Islet precursor cell (in vitro differentiated cells): Measurements from ENCODE around the gene SLC22A13.
"Not testable (repeated sequence)": the region's sequence is repeated elsewhere in the genome, so short reads cannot be mapped to it uniquely, and the experiment has no call there.

Experiments
- DNase-seq: peaks from one replicate; pipeline ENCODE4 v3.0.0-alpha.2; 2018

The SLC22A13 gene

DNA sequence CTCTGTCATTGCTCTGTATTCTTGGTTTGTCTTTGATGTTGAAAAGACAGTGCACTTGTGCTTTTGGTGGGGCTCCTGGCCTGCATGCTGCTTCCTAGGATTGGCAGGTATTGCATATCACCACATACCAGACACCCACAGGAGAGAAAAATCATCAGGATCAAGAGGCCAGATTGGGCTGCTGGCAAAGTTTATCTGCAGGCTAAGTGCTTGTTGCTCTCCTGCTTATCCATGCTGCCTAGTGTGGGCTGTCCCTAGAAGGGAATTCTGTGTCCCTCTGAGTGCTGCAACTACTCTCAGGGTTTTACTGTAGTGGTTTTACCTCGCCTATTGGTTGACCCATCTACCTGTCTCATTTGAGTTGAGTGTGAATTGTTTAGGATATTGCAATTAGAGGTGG is 833 bp upstream of the SLC22A13 start:
- no peak for DNase-seq

DNA sequence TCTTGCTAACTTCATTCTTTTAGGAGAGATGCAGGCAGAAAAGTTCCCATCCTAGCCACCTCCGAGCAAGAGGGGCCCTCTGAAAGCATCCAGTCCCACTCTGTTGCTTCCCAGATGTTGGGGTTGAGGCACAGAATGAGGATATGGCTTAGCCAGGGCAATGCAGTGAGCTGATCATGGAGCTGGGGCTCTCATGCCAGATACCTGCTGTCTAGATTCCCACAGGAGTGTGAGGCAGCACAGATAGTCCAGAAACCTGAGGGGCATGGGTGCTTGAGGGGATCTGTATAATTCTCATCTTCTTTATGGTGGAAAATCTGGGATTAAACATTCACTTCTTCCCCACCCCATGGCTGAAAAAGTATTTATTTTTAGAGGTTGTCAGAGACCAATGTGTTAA is 1.2 kb downstream of the SLC22A13 start:
- no peak for DNase-seq

DNA sequence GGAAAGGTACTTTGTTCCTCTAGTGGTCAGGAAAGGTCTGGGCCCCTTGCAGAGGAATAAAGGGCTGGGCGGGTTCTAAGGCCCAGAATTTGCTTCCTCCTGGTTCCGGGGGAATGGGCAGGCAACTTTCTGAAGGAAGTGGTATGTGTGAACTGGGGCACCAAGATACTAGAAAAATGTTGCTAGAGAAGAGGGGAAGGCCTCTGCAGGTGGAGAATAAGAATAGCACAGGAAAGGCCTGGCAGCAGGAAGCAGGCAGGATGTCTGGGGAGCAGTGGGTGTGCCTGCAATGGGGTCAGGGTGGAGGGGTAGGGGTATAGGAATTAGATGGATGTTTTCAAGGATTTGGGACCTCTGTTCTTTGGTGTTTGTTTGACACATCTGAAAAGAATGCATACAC is 2.0 kb downstream of the SLC22A13 start:
- no peak for DNase-seq

DNA sequence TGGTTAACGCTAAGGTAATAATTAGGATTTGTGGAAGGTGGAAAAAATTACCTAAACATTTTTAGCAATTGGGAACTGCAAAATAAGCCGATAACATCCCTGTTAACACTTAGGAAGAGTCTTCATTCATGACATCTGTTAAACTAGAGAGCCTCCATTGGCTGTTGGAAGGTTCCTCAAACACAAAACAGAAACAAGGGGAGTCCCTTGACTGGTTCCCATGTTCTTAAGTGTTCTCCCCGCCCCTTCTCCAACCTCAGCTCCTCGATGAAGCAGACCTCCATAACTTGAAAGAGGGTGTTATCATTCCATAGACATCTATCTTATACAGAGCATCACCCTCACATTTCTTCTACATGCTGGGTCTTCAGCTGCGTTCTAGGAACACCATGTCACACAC is 2.5 kb downstream of the SLC22A13 start:
- no peak for DNase-seq

DNA sequence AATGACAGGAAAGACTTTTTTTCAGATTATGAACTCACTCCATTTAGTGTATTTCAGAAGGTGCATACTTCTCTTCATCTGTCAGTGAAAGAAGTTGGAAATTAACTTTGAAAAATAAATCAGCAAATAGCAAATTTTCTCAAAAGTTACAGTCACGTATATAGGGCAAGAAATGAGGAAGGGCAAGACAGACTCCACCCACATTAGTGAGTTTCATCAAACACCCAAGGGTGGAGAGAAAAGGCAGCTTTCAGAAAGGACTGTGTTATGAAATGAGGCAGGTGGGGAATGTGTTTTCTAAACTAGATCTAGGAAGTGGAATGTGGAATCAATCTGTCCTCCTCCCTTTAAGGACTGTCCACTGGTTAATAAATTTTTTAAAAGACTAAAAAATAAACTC is 2.9 kb downstream of the SLC22A13 start:
- no peak for DNase-seq

DNA sequence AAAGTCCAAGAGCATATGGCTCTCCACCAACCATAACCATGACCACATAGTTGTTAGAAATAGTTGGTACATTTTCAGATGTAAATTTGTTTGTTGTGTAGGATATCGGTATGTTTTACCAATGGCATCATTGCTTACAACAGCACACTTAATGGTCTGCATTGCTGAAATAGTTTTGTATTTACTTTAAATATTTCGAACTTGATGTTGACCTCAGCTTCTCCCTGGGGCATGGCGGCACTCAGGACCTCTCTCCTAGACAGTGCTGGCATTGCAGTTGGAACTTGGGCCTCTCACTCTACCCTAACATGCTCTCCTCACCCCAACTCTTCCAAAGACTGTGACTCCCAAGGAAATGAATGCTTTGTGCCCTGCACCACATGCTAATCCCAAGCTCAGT is 5.0 kb downstream of the SLC22A13 start:
- no peak for DNase-seq

DNA sequence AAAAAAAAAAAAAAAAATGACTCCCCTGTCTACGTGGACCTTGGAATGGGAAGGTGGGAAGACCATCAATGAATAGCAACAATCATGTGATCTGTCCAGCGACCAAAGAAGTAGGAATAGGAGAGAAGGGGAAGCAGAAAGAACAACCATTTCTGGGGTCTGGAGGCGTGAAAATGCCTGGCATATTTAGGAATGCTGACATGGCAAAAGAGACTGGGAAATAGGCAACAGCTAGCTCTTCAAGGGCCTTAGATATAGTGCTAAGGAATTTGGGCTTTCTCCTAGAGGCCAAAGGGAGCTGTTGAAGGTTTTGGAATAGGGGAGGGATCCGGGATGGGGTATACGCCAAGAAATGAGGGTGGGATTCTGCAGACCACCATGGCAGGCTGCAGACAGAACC is 5.9 kb downstream of the SLC22A13 start:
- no peak for DNase-seq

- DNase-seq = no peak
These were observed 9.4 kb downstream of the SLC22A13 start for GRCh38 chr3:38274864-38275649.

GRCh38 chr3:38275658-38276057 is 10.0 kb downstream of the SLC22A13 start:
- no peak for DNase-seq

DNA sequence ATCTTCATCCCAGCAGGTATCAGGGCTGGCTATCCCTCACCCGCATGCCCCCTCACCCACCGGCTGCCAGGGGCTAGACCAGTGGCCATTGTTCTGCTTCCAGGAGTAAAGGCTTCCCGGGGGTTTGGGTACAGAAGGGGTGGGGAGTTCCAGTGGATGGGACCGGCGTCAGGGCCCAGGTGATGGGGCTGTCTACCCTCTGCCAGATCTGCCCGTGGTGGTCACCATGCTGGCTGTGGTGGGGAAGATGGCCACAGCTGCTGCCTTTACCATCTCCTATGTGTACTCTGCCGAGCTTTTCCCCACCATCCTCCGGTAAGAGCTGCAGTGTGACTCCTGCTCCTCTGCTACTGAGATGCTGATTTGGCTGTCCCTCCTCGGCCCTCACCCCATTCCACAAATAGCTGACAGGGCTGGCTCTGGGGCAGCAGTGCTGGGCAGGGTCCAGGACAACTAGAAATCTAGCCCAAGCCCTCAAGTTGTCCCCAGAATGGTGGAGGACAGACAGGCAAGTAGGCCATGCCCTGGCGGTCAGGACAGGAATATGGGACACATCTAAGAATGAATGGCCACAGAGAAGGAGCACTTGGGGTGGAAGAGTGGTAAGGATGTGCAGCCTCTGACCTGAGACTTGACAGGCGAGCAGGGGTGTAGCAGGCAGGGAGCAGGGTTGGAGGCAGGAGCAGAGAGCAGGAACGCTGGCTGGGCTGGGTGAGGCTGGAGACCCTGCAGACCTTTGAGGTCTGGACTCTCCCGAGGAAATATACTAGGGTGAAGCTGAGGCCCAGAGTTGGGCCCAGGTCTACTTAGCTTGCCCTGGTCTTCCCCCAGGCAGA is 10.7 kb downstream of the SLC22A13 start:
- no peak for DNase-seq

- no peak for DNase-seq
These were observed 11.5 kb downstream of the SLC22A13 start for GRCh38 chr3:38276917-38277630.

- DNase-seq = no peak
These were observed 13.2 kb downstream of the SLC22A13 start for GRCh38 chr3:38278841-38279240.

DNA sequence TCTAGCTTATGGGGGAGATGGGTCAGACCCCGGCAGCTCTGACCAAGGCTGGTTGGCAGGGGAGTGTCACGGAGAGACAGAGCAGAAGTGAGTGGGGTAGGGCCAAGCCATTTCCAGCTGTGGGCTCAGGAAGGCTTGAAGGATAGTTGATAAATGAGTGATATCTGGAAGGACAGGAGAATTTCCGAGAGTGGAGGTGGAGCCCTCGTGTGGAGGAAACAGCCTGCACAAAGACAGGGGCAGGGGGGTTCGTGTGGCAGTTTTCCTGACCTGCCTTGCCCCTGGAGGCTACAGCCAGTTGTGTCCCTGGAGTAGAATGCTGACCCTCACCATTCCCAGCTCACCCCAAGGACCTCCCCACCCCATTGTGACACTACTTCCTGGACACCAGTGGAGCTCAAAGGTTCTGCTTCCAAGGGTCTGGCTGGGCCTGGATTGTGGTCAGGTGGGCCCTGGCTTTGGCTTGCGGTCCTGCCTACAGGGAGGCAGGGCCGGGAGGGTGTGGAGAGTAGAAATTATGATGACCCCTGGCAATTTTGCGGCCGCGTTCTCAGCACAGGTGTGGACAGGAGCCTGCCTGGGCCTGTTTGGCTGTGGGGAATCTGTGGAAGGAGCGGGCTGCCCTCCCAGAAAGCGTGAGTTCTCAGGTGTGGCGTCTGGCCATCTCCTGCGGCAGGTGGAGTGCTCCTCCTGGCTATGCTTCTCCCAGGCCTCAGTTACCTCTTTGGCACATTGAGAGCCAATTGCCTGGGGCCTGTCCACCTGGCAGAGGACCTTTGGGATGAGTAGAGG is 16.5 kb downstream of the SLC22A13 start, which contains the start of gene SLC22A14:
SLC22A14 (plus strand) TSS at position 400 of the 792 bp plus-strand sequence. CDS start 23,733 bp downstream, outside the sequence.
- DNase-seq = no peak

DNA sequence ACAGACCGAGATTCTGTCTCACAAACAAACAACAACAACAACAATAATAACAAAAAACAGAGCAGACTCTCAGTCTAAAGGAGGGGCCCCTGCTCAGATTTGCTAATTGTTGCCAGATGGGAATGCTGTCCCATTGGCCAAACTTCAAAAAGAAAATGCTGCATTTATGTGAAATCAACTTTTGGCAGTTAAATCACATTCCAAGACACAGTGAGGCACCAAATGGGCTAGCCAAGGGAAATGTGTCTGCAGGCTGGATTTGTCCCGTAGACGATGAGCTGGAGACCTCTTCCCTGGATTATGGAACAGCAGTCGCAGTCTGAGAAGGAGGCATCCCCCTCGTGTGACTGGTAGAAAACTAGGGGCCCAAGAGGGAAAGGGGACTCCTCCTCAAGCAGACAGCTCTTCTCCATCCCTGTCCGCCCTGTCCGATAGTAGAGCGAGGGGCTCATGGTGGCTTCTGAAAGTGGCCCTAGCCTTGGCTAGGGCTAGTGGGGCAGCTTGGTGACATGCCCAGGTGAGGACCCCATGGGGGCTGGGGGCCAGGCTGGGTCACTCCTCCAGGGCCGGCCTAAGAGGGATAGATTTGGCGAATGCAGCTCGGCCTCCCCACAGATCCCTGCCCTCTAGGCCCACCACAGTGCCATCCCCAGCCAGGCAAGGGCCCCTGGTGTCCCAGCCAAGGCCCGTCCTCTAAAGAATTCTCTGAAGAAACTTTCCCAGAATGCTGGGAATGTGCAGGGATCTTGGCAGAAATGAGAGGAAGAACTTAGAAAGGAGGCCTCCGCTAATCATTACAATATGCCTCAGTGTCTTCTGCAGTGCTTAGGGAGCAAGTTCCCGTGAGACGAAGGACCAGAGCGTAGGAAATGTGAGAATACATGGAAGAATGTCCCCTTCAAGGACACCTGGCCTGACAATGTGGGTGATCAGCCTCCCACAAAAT is 18.5 kb downstream of the SLC22A13 start:
- no peak for DNase-seq

GRCh38 chr3:38284756-38285150 is 19.1 kb downstream of the SLC22A13 start:
- DNase-seq = no peak

GRCh38 chr3:38289286-38290217 is 23.9 kb downstream of the SLC22A13 start:
- not testable (repeated sequence) for DNase-seq

DNA sequence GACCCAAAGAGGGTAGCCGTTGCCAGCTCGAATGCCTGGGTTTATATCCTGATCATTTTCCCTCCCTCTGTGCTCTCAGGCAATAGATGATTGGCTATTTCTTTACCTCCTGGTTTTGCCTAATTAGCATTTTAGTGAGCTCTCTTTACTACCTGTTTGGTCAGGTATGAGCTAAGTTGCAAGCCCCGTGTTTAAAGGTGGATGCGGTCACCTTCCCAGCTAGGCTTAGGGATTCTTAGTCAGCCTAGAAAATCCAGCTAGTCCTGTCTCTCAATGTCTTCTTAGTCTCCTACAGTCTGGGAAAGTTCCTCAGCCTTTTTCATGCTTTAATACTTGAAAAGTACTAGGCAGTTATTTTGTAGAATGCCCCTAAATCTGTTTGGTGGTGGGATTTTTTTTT is 31.4 kb downstream of the SLC22A13 start:
- not testable (repeated sequence) for DNase-seq

GRCh38 chr3:38297537-38297936 is 31.9 kb downstream of the SLC22A13 start:
- DNase-seq = no peak

DNA sequence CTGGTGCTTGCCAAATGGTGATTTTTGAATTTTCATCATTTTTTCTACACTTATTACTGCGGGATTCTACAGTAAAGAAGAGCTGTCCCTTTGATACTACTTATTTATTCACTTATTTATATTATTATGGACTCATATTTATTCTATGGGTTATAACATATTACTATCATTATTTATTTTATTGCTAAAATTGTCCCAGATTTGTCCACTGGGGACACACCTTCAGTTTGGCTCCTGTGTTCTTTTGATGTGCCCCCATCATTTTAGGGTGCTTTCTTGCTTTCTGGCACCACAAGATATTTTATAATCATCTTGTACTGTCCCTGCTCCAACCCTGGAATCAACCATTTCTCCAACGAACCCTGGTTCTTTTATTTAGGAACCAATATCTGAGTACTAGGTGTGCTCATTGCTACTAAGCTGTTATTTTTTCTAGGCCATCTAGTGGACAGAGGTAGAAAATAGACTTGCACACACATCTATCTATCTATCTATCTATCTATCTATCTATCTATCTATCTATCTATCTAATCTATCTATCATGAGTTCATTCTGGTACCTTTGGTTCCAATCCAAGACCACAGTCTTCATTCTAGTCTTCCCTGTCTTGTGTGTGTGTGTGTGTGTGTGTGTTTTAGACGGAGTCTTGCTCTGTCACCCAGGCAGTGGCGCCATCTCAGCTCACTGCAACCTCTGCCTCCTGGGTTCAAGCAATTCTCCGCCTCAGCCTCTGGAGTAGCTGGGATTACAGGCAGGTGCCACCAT is 32.5 kb downstream of the SLC22A13 start:
- no peak for DNase-seq
